Measurements from ENCODE around the gene HLA-DQB2.

GRCh38 chr6:32794510-32794909, 31.2 kb upstream of the HLA-DQB2 start:
- TF ChIP-seq, protein P1, sequence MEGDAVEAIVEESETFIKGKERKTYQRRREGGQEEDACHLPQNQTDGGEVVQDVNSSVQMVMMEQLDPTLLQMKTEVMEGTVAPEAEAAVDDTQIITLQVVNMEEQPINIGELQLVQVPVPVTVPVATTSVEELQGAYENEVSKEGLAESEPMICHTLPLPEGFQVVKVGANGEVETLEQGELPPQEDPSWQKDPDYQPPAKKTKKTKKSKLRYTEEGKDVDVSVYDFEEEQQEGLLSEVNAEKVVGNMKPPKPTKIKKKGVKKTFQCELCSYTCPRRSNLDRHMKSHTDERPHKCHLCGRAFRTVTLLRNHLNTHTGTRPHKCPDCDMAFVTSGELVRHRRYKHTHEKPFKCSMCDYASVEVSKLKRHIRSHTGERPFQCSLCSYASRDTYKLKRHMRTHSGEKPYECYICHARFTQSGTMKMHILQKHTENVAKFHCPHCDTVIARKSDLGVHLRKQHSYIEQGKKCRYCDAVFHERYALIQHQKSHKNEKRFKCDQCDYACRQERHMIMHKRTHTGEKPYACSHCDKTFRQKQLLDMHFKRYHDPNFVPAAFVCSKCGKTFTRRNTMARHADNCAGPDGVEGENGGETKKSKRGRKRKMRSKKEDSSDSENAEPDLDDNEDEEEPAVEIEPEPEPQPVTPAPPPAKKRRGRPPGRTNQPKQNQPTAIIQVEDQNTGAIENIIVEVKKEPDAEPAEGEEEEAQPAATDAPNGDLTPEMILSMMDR (IDR thresholded peaks at IDR 0.05) = no peak
- TF ChIP-seq POLR2A (IDR thresholded peaks at IDR 0.05) = no peak
